ENCODE measurements around the gene TXNDC11. TPM values are rescaled to one million over a fixed set of nuclear protein-coding genes. Genes with fewer than 3 reads are reported as not detected.

The TXNDC11 gene
- total and polyA plus RNA-seq, 9 donors: 18.1 to 27.9 (median 22.0) TPM

DNA sequence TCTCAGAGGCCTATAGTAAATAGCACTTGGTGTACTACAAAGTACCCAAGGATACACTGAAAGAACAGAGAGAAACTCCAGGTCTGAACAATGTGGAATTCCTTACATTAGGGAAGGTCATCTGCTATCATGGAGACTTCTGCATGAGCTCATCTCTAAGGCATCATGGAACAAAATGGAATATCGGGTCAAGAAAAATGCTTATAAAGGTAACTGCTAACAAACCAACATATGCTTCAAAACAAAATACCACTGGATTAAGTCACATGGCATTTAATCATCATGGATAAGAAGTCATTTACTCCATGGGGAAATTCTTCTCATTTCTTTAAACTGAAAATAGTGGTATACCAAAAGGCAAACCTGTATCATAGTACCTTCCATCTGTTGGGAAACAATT is 34.2 kb downstream of the TXNDC11 start:
- WGBS (ENCODE audit: insufficient coverage): no CpG with 5 or more reads among the region's 1 CpG
- DNase-seq: no peak
- Histone ChIP-seq H3K27me3 (ENCODE audit: control insufficient read depth, insufficient read depth, low read length) (no peaks in the 10 kb centered on the region), H3K36me3 (ENCODE audit: control insufficient read depth, insufficient read depth, low read length) (peaks cover 20% of the 10 kb centered on the region), H3K4me3 (ENCODE audit: low read length) (no peak overlapping the region), H3K9me3 (replicated peaks; ENCODE audit: control insufficient read depth, low read depth, low read length) (no peaks in the 10 kb centered on the region), H3K4me1 (ENCODE audit: control insufficient read depth, insufficient read depth, low read length) (peaks cover 2% of the 10 kb centered on the region), H3K27ac (ENCODE audit: low read length) (no peak overlapping the region)

DNA sequence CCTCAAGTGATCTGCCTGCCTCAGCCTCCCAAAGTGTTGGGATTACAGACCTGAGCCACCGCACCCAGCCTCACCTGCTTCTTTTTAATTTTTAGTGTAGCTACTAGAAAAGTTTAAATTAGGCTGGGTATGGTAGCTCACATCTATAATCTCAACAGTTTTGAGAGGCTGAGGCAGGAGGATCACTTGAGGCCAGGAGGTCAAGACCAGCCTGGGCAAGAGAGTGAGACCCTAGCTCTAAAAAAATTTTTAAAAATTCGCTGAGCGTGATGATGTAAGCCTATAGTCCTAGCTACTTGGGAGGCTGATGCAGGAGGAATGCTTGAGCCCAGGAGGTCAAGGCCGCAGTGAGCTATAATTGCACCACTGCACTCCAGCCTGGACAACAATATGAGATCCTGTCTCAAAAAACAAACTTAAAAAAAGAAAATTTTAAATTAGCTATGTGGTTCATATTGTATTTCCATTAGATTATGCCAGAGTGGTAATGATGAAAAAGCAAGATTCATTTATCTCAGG is 34.9 kb downstream of the TXNDC11 start:
- Histone ChIP-seq H3K27me3 (ENCODE audit: control insufficient read depth, insufficient read depth, low read length) (no peaks in the 10 kb centered on the region), H3K4me3 (ENCODE audit: low read length) (no peak overlapping the region), H3K9me3 (replicated peaks; ENCODE audit: control insufficient read depth, low read depth, low read length) (no peaks in the 10 kb centered on the region), H3K4me1 (ENCODE audit: control insufficient read depth, insufficient read depth, low read length) (peaks cover 2% of the 10 kb centered on the region), H3K27ac (ENCODE audit: low read length) (no peak overlapping the region), H3K36me3 (ENCODE audit: control insufficient read depth, insufficient read depth, low read length) (peaks cover 17% of the 10 kb centered on the region)
- 100% methylated on average over 2 of the region's 4 CpGs for WGBS (ENCODE audit: insufficient coverage)
- DNase-seq: no peak

DNA sequence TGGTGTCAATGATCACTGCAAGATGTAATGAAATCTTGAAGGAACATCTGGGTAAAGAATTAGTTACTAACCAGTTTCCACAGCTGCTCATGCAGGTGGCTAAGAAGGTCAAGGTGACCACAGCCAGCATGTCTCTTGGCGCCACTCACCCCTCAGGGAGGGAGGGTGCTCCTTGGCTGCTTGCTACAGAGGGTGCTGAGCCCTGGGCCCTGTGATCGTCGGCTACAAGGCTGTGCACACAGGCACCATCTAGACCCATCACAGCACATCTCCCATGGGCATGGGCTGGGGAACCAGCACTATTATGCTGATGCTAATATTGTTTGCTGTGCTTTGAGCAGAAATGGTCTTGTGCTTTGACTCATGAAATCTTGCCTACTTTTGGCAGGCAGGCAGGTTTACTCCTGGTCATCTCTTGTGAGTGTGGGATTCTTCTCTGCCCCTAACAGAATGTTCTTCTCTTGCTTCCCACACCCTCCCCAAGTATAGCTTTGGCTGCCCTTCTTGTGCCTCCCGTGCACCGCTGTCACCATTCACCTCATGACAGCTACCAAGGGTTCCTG is 36.4 kb downstream of the TXNDC11 start:
- H3K36me3 ChIP-seq (ENCODE audit: control insufficient read depth, insufficient read depth, low read length): peaks cover 10% of the 10 kb centered on the region
- peaks cover 2% of the 10 kb centered on the region for H3K4me1 ChIP-seq (ENCODE audit: control insufficient read depth, insufficient read depth, low read length)
- WGBS (ENCODE audit: insufficient coverage): 78% methylated on average over 3 of the region's 5 CpGs
- H3K27me3 ChIP-seq (ENCODE audit: control insufficient read depth, insufficient read depth, low read length): no peaks in the 10 kb centered on the region
- DNase-seq: no peak
- no peak overlapping the region for H3K4me3 ChIP-seq (ENCODE audit: low read length)
- H3K9me3 ChIP-seq (replicated peaks; ENCODE audit: control insufficient read depth, low read depth, low read length): no peaks in the 10 kb centered on the region
- H3K27ac ChIP-seq (ENCODE audit: low read length): no peak overlapping the region

DNA sequence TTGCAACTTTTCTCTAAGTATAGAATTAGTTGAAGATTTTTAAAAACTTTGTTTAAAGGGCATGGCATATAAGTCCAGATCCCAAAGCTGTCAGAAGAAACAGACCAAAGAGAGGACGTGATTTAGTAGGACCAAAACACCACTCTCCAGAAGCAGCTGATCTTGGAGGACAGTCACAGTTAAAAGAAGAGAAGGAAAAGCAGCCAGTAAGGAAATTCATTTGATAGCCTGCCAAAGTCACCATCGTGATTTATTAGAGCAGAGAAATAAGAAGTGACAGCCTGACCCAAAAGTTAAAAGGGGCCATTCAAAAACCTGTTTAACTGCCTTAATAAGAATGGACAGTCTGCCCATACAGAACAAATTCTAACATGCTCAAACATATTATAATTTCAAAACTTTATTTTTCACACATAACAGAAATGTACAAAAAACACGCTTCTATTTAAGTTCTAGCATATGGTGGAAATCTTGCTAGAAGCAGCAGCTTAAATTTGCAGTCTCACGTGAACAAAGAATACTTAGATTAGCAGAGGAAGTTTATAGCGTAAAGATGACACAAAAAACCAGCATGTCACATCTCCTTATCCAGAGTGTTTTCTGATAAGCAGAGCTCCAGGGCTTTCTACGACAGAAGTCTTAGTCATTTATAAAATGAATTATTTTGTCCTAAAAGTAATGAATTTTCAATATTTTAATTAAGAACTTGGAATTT is 37.2 kb downstream of the TXNDC11 start:
- Histone ChIP-seq H3K4me1 (ENCODE audit: control insufficient read depth, insufficient read depth, low read length) (peaks cover 2% of the 10 kb centered on the region), H3K36me3 (ENCODE audit: control insufficient read depth, insufficient read depth, low read length) (peaks cover 2% of the 10 kb centered on the region), H3K9me3 (replicated peaks; ENCODE audit: control insufficient read depth, low read depth, low read length) (no peaks in the 10 kb centered on the region), H3K27me3 (ENCODE audit: control insufficient read depth, insufficient read depth, low read length) (no peaks in the 10 kb centered on the region), H3K4me3 (ENCODE audit: low read length) (no peak overlapping the region), H3K27ac (ENCODE audit: low read length) (no peak overlapping the region)
- DNase-seq: no peak
- no CpG with 5 or more reads among the region's 6 CpGs for WGBS (ENCODE audit: insufficient coverage)

DNA sequence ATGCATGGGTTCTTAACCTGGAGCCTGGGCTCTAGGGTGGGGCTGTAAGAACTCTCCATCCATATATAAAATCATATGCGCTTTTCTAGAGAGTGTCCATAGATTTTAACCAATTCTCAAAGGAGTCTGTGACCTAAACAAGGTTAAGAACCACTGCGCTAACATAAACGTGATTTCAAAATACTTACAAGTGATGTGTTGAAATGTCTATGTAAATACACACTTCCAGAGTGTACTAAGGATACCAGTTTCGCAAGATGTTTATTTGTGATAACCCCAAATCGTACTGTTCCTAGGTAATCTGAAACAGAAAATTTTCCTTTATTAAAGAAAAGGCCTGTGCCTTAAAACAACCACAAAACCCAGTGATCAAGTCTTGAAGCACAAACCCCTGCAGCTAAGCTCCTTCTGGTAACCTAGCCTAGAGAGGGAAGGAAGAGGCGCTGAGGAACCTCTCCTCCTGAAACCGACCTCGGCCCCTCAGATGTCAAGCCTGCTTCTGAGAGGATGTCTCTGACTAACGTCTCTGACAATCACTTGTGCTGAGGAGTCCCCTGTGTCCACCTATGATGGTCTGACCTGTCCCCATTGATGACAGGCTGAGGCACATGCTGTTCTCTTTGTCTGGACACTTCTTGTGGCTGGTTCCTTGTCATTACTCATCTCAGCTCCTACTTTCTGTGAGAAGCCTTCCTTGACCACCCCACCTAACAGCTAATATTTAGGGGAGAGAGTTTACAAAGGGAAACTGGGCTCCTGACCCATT is 42.2 kb downstream of the TXNDC11 start:
- H3K4me1 ChIP-seq (ENCODE audit: control insufficient read depth, insufficient read depth, low read length): no peaks in the 10 kb centered on the region
- peaks cover 36% of the 10 kb centered on the region for H3K36me3 ChIP-seq (ENCODE audit: control insufficient read depth, insufficient read depth, low read length)
- H3K27me3 ChIP-seq (ENCODE audit: control insufficient read depth, insufficient read depth, low read length): no peaks in the 10 kb centered on the region
- no peak overlapping the region for H3K27ac ChIP-seq (ENCODE audit: low read length)
- DNase-seq: no peak
- no peaks in the 10 kb centered on the region for H3K9me3 ChIP-seq (replicated peaks; ENCODE audit: control insufficient read depth, low read depth, low read length)
- 69% methylated on average over 2 of the region's 9 CpGs for WGBS (ENCODE audit: insufficient coverage)
- H3K4me3 ChIP-seq (ENCODE audit: low read length): no peak overlapping the region

DNA sequence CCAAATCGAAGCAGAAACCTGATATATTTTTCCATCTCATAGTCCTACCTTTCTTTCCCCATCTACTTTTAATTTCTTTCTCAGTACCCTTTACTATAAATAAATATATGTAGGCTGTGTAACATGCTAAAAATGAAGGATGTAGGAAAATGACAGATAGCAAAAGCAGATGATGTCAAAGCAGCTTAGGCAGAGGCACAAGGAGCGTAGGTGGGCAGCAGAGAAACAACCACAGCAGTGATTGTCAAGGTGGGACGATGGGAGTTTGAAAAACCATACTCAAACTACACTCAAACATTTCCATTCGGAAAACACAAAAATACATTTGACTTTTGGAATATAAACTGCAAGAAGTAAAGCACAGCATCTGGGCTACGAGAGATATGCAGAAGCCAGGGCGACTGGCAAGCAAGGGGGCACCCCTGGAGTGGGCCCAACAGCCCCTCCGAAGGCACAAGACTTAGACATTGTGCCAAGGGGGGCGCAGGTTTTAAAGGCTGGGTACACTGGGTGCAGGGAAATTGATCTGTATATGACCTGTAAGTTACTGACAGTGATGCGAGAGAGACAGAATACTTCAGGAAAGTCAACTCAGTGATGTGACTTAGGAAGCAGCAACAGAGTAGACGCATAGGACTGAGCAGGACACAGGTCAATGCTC is 43.3 kb downstream of the TXNDC11 start:
- Histone ChIP-seq H3K4me3 (ENCODE audit: low read length) (no peak overlapping the region), H3K27me3 (ENCODE audit: control insufficient read depth, insufficient read depth, low read length) (no peaks in the 10 kb centered on the region), H3K4me1 (ENCODE audit: control insufficient read depth, insufficient read depth, low read length) (no peaks in the 10 kb centered on the region), H3K36me3 (ENCODE audit: control insufficient read depth, insufficient read depth, low read length) (peaks cover 41% of the 10 kb centered on the region), H3K9me3 (replicated peaks; ENCODE audit: control insufficient read depth, low read depth, low read length) (no peaks in the 10 kb centered on the region), H3K27ac (ENCODE audit: low read length) (no peak overlapping the region)
- WGBS (ENCODE audit: insufficient coverage): 82% methylated on average over 6 of the region's 10 CpGs
- DNase-seq: no peak

DNA sequence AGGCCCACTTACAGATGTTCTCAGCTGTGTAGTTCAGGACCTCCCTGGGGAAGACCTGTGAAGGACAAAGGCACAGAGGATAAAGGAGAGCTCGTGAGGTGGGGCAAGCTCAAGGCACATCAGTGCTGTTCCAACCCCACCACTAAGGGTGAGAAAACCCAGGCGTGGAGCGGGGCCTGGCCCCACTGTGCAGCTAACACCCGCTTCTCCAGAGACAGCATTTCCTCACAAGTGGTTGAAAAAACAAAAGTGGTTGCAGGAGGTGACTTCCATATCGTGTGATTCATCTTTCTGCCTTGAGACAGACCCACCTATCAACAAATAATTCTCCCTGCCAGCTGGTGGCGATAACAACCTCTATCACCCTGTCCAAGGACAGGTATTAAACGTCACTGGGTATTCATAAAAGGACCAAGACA is 44.4 kb downstream of the TXNDC11 start:
- Histone ChIP-seq H3K9me3 (replicated peaks; ENCODE audit: control insufficient read depth, low read depth, low read length) (no peaks in the 10 kb centered on the region), H3K4me3 (ENCODE audit: low read length) (no peak overlapping the region), H3K27me3 (ENCODE audit: control insufficient read depth, insufficient read depth, low read length) (no peaks in the 10 kb centered on the region), H3K36me3 (ENCODE audit: control insufficient read depth, insufficient read depth, low read length) (peaks cover 41% of the 10 kb centered on the region), H3K4me1 (ENCODE audit: control insufficient read depth, insufficient read depth, low read length) (no peaks in the 10 kb centered on the region), H3K27ac (ENCODE audit: low read length) (no peak overlapping the region)
- no peak for DNase-seq
- WGBS (ENCODE audit: insufficient coverage): 40% methylated on average over 2 of the region's 7 CpGs

DNA sequence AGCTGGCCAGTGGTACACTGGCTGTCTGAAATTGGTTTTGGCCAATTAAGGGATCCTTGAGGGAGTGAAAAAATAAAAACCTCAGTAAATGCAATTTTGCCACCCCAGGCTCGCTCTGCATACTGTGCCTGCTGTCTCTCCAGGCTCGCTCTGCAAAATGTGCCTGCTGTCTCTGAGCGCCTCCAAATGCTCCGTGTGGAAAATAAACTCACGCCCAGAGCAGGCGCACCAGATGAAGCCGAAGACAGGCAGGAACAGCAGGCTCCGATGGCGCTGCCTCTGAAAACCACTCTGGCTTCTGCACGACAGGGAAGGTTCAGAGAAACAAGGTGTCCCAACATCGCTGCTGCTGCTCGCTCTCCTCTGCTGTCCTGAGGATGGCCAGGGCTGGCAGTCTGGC is 45.3 kb downstream of the TXNDC11 start:
- WGBS (ENCODE audit: insufficient coverage): 94% methylated on average over 12 of the region's 12 CpGs
- no peaks in the 10 kb centered on the region for H3K27me3 ChIP-seq (ENCODE audit: control insufficient read depth, insufficient read depth, low read length)
- no peaks in the 10 kb centered on the region for H3K4me1 ChIP-seq (ENCODE audit: control insufficient read depth, insufficient read depth, low read length)
- no peak overlapping the region for H3K4me3 ChIP-seq (ENCODE audit: low read length)
- no peak for DNase-seq
- H3K27ac ChIP-seq (ENCODE audit: low read length): no peak overlapping the region
- no peaks in the 10 kb centered on the region for H3K9me3 ChIP-seq (replicated peaks; ENCODE audit: control insufficient read depth, low read depth, low read length)
- peaks cover 46% of the 10 kb centered on the region for H3K36me3 ChIP-seq (ENCODE audit: control insufficient read depth, insufficient read depth, low read length)

DNA sequence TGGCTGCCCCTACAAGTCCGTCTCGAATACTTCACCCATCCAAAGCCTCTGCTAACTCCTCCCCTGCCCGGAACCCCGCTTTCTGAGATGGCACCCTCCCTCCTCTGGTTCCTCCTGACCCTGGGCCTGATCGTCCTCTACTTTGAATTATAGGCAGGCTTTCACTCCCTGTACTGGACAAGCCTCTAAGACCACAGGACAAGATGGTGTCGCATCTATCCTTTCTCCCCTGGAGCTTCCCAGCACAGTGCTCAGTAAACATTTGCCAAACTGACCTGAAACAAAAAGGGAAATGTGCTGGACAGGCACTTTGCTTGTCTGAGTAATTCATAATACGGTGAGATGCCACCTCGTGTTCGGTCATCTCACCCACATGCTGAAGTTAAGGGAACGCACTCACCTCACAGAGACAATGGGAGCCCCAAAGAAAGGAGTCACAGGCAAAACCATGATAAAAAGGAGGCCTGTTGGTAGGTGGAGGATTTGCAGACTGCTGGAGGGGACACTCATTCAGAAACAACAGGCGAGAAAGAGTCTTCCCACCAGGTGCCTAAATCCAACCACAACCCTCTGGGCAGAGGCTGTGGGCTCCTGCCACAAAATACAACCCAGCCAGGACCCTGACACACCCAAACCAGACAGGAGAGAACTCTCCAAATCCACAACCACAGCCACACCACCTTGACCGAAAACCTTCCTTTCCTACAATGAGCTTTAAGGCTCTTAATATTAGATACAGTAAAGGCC is 46.2 kb downstream of the TXNDC11 start:
- Histone ChIP-seq H3K27ac (ENCODE audit: low read length) (no peak overlapping the region), H3K27me3 (ENCODE audit: control insufficient read depth, insufficient read depth, low read length) (no peaks in the 10 kb centered on the region), H3K4me3 (ENCODE audit: low read length) (no peak overlapping the region), H3K36me3 (ENCODE audit: control insufficient read depth, insufficient read depth, low read length) (peaks cover 53% of the 10 kb centered on the region), H3K4me1 (ENCODE audit: control insufficient read depth, insufficient read depth, low read length) (no peaks in the 10 kb centered on the region), H3K9me3 (replicated peaks; ENCODE audit: control insufficient read depth, low read depth, low read length) (no peaks in the 10 kb centered on the region)
- 96% methylated on average over 7 of the region's 12 CpGs for WGBS (ENCODE audit: insufficient coverage)
- no peak for DNase-seq
